GM21619 (cell line): Measurements from ENCODE around the gene ATAD2B.
"Not testable (repeated sequence)": the region's sequence is repeated elsewhere in the genome, so short reads cannot be mapped to it uniquely, and the experiment has no call there.

Experiments
- ATAC-seq: cut with Tn5 transposase; IDR thresholded peaks from one replicate; pipeline ENCODE4 v1.9.1; 2021; ENCODE audit not compliant: unreplicated experiment

ATAD2B gene

DNA sequence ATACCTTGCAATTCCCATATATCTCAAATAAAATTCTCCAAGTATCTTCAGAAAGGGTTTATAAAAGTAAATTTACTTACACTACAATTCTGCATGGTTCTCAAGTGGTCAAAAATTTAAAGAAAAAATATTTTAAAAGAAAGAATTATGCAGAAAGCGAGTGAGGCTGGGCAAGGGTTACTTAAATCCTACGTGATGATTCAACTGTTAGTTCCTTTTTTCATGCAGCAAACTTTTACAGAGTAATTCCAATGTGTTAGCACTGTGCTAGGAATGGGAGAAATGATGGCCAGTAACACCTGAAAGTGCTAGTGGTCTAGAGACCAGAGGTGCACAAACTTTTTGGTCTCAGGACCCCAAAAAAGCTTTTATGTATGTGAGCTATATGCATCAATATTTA lies 133.4 kb downstream of the ATAD2B start:
- no peak for ATAC-seq

DNA sequence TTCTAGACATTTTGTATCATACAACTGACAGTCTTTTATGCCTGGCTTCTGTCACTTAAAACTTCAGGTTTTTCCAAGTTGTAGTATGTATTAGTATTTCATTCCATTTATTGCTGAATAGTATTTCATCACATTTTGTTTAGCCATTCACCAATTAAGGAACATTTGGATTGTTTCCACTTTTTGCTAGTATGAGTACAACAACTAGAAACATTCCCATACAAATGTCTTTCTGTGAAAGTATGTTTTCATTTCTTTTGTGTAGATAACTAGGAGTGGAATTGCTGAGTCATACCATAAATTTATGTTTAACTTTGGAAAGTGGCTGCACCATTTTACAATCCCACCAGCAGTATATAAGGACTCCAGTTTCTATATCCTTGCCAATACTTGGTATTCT lies 135.9 kb downstream of the ATAD2B start:
- ATAC-seq: no peak

DNA sequence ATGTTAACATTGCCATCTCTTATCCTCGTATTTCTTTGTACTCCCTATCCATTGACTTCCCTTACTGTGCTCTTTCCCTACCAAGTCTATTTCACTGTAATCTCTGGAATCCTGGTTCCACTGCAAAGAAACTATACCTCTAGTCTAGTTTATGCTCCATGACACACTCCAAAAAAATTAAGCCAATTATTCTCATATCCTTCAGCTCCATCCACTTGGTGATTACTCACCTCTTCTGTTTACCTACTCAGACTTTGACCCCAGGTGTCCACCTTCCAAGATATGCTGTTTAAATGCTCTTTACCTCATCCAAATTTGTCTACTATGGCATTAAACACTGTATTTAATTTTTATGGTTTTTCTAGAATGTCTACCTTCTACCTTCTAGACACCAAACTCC lies 137.9 kb downstream of the ATAD2B start:
- ATAC-seq: no peak

DNA sequence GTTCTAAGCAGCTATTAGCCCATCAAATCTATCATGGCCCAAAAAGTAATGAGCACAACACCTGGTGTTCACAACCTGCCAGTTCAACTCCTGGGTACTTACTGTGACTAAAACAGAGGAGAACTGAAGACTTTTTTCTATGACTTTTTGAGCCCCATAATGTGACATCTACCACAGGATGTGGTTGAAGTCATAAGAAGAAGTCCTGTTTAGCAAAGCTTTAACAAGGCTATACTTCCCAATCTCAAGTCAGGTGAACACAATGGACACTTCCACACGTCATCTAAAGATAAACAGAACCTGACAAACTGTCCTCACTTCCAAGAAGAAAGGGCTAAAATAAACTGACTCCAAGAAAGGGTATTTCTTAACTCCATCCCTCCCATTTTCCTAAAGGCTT lies 138.8 kb downstream of the ATAD2B start:
- ATAC-seq: peak; percentile 87

DNA sequence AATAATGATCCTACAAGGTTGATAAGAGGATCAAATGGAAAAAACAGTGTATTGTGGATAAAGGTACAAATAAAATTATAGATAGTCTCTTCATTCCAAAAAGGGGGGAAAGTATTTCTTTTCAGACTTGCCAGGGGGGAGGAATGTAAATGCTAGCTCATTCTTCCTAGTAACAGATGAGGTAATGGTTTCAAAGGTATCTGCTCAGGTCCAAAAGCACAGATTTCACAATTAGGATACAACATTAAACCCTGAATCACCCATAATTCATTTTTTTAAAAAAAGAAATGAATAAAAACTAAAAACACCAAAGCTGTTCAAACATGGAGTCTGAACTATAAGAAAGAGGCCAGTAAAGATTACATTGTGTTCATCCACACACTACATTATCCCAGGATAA lies 142.0 kb downstream of the ATAD2B start:
- ATAC-seq: no peak

DNA sequence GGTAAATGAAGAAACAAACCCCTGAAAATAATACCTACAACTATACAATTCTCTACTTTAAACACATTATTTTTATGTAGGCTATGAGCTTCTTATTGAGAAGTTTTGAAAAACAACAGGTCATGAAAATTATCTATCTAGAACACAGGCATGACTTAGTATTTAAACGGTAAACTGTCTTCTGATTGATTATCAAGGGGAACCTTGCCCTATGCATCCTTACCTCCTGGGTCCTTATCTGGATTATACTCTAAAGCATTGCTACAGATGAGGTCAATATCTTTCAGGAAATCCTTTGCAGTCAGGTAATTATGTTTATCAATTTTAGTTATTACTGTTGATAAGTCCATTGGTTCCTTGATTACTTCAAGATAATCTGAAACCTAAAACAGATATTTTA lies 144.3 kb downstream of the ATAD2B start:
- no peak for ATAC-seq

DNA sequence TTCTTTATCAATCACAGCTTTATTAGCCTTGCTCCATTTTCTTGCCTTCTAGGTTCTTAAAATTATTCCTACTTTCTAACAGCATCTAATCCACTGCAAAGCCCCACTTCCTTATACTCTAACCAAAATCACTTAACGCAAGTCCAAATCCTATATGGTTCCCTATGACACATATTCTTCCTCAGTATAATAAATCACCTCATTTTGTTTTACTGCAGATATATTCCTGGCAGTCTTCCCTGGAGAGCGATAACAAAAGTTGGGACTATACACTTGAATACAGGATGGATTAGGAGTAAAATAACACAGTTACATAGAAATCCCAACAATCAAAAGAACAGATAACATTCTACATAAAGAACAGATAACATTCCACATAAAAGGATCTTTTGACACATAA lies 144.8 kb downstream of the ATAD2B start:
- ATAC-seq: no peak

DNA sequence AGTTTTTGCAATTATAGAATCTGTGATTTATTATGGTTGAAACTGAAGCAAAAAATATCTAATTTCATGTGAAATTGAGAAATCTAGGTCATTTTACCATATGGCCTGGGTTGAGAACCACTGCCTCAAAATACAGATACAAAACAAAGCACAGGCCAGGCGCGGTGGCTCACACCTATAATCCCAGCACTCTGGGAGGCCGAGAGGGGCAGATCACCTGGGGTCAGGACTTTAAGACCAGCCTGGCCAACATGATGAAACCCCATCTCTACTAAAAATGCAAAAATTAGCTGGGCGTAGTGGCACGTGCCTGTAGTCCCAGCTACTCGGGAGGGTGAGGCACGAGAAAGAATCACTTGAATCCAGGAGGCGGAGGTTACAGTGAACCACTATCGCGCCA lies 146.5 kb downstream of the ATAD2B start:
- ATAC-seq: not testable (repeated sequence)

DNA sequence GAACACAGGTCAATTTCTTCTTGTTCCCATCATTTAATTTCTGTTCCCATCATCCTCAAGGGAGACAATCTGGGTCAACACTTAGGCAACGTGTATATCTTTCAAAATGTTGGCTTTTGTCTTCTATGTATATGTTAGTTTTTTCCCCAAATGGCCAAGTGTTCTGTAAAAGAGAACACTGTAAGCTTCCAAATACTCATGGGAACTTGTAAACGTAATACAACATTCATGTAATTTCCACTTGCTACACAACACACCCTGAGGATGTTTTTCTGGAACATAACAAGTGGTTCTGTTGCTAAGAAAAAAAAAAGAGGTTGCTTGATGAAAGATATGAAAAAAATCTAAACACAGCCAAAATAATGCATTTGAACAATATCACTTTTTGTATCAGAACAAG lies 149.1 kb downstream of the ATAD2B start:
- ATAC-seq: no peak

DNA sequence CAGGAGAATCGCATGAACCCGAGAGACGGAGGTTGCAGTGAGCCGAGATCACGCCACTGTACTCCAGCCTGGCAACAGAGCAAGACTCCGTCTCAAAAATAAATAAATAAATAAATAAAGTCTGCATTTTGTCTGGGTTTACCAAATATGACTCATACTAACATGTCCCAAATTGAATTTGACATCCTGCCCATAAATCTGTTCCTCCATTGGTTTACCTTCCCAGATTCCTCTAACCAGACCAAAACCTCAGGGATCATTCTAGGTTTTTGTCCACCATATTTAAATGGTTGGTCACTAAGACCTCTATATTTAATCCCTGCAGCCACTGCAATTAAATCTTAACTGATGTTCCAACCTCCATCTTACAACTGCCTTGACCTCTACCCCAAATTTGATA lies 150.9 kb downstream of the ATAD2B start:
- ATAC-seq: no peak

DNA sequence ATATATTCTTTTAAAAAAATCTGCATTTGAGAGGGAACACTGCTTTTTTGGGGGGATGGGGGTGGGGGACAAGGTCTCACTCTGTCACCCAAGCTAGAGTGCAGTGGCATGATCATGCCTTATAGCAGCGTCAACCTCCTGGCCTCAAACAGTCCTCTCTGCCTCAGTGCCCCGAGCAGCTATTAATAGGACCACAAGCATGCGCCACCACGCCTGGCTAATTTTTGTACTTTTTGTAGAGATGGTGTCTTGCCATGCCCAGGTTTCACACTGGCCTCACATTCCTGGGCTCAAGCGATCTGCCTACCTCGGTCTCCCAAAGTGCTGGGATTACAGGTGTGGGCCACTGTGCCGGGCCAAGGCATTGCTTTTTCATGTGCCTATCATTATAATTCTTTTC lies 154.2 kb downstream of the ATAD2B start:
- no peak for ATAC-seq

DNA sequence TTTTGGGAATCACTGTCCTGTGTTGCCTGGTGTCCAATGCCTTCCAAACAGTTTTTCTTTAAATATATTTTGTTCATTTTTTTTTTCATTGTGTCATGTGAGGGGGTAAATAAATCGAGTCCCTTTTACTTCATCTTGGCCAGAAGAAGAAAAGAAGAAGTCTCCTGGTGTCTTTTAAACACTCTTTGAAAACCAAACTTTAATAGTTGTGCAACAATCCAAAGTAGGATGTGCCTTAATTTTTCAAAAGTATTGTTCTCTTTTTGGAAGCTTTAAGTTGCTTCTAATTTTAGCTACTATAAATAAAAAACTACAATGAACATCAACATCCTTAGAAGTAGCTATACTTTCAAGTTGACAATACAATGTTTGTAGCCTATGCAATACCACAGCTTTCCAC lies 154.9 kb downstream of the ATAD2B start:
- ATAC-seq: no peak

DNA sequence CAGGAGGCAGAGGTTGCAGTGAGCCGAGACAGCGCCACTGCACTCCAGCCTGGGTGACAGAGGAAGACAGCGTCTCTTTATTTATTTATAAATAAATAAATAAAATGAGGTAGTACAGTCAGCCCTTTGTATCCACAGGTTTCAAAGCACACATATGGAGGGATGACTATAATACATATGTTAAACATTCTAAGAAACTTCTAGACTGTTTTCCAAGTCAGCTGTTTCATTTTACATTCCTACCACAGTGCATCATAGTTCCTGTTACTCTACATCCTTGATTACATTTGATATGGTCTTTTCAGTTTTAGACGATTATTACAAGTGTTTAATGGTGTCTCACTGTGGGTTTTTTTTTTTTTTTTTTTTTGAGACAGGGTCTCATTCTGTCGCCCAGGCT lies 157.6 kb downstream of the ATAD2B start:
- no peak for ATAC-seq

DNA sequence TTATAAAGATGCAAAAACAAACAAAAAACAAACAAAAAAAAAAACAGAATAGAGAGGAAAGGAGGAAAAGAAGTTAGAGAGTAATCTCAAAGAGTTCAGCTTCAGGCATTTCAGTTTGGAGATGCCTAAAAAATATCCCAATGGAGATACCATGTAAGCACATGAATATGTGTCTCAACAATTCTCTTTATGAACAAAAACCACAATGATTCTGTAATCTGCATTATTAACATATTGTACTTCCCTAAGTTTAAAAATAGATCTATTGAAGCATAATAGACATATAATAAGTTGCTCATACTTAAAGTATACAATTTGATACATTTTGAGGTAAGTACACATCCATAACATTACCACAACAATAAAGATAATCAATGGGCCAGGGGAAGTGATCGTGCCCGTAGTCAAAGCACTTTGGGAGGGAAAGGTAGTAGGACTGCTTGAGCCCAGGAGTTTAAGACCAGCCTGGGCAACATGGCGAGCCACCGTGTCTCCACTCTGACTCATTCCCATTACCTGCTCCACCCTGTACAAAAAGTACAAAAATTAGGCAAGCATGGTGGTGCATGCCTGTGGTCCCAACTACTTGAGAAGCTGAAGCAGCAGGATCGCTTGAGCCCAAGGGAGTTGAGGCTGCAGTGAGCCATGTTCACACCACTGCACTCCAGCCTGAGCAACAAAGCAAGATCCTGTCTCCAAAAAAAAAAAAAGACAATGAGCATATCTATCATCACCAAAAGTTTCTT lies 158.9 kb downstream of the ATAD2B start:
- no peak for ATAC-seq

DNA sequence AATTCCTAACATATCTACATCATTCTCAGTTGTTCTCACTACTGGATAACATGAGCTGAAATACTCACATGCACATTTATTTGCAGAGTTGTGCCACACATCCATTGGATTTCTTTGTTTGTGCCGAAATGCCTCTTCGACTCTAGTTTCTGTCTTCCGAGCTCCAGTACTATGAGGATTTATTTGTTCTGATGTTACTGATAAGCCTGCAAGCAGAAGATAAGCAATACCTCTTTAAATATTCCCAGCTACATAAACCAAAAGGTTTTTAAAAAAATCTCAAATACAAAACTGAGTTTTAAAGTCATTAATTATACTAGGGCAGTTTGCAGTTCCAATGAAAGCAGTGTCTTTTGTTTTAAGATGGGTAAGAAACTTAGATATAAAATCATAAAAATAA lies 164.8 kb downstream of the ATAD2B start:
- ATAC-seq: no peak

DNA sequence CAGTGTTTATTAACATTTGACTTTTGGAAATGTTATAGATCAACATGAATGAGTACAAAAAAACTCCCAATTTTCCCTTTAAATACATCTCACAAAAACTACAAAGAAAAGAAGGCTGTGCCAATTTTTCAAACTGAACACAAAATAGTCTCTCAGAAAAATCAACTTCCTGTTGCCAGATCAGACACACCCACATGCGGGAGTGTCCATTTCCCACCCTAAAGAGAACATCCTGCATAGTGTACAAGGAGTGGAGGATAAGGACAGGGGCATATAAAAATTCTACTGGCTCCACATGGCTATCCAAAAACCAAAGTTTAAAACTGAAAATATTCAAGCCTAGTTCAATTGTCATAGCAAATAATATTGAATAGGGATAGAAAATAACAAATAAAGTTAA lies 165.3 kb downstream of the ATAD2B start:
- ATAC-seq: no peak

DNA sequence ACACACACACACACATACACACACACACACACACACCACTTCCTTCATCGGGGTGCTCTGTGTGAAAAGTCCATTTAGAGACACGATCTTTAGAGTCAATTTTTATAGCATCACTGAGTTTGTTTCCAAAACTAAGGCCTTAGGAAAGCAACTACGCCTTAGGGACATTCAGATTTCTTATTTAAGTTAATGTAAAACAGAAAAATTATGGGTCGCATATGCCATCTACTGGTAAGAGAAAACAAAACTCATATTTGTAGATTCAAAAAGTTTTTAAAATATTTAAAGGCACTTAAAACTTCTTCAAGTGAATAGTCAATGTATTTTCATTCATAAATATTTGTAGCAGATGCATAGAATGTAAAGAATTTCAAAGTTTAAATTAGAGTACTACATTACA lies 166.2 kb downstream of the ATAD2B start:
- no peak for ATAC-seq

DNA sequence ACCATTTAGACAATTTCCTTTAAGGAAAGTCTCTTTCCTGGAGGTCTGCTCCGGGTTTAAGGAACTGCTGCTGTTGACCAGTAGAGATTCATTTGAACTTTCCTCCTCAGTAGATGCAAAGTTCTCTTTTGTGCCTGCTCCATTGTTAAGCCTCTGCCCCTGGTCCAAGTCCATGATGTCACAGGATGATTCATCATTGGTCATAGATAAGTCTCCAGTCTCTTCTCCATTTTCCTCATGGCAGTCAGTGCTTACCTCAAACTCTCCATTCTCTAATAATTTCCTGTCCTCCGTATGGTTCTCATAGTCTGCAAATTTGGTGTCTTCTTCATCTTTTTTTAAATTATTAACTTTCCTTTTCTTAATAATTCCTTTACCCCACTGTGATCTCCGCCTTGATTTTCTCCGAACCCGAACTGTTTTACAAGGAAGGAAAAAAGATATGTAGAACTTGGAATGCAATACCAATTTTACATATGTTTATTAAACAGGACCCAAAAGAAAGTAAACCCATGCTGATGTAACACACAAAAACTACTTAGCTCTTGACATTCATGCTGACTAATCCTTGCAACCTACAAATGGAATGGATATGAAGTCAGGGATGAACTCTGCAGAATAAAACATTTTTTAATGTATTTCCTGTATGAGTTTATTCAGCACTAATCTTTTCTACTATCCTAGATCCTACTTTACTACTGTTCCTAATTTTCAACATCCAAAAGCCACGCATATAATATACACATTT lies 169.1 kb downstream of the ATAD2B start:
- no peak for ATAC-seq

DNA sequence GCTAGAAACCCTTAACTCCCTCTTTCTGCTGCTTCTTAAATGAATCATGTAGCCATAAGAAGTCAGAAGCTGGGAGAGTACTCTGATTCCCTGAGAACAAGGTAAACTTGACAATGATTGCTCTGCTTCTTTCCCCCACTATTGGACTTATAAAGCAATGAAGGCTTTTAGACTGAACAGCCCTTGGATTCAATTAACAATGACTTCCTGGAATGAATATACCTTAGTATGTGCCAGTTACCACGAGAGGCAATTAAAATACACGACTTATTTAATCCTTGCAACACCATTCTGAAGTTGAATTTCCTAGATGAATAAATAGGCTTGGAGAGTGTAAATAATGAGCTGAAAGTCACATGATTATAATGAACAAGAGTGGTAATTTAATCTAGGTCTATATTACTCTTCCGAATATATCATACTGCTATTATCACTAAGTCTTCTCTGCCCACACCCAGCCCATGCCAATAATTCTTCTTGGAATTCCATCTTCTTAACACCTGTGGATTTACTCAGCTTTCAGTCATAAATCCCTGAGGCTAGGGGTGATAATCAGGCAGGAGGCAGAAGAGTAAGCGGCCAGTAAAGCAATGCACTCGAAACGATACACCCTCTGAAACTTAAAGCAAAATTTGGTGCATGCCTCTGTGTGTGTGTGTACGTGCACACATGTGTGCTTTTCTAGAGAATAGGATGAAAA lies 170.2 kb downstream of the ATAD2B start:
- no peak for ATAC-seq

DNA sequence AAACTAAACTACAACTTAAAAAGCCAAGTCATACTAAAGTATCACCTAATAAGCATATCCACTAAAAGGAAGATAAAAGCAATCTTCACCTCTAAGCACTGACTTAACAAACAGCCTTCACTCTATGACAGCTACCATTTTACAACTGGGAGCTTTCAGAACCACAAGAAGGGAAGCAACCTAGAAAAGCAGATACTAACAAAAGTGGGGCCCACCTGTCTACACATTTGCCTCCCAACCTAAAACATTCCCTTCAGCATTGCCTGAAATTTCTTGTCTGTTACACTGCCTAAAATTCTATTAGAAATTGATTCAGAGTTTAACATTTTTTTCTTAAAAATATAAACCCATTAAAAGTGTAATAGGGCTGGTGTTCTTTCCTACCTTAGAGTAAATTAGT lies 172.0 kb downstream of the ATAD2B start:
- no peak for ATAC-seq

DNA sequence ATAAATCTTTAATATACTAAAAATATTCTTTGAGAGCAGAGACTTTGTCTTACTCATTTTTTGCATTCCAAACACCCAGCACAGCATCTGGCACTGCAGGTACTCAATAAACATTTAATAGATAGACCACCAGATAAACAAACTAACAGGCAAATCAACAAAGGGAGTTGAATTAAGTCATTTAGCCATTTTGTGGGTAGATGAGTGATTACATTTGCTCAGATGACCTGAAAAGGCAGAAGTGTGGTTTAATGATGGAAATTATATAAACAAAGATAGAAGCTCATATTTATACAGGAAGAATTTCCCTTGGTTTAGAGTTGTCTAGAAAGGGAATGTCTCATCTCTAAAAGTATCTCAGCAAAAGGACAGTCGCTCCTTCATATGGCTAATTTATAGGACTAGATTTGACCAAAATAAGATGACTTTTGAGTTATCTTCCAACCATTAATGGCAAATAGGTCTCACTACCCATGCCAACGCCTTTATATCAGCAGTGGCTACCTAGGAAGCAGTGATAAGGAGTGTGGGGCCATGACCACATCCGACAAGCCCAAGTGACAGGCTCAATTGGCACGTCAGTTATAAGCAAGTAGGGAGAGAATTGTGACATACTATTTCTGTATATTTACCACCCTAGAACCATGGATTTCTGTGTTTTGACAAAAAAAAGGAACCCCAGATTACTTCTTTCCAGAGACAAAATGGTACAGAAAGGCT lies 173.5 kb downstream of the ATAD2B start:
- no peak for ATAC-seq
